Measurements from ENCODE around the gene KIF16B. TPM values are rescaled to one million over a fixed set of nuclear protein-coding genes. Genes with fewer than 3 reads are reported as not detected.

KIF16B gene
- total RNA-seq, 1 donor, result 13.4 TPM

GRCh38 chr20:16590041-16590633 lies 16.9 kb upstream of the KIF16B start:
- no peak overlapping the region for H3K4me3 ChIP-seq (ENCODE audit: low read depth, low read length)
- TF ChIP-seq, protein P1, sequence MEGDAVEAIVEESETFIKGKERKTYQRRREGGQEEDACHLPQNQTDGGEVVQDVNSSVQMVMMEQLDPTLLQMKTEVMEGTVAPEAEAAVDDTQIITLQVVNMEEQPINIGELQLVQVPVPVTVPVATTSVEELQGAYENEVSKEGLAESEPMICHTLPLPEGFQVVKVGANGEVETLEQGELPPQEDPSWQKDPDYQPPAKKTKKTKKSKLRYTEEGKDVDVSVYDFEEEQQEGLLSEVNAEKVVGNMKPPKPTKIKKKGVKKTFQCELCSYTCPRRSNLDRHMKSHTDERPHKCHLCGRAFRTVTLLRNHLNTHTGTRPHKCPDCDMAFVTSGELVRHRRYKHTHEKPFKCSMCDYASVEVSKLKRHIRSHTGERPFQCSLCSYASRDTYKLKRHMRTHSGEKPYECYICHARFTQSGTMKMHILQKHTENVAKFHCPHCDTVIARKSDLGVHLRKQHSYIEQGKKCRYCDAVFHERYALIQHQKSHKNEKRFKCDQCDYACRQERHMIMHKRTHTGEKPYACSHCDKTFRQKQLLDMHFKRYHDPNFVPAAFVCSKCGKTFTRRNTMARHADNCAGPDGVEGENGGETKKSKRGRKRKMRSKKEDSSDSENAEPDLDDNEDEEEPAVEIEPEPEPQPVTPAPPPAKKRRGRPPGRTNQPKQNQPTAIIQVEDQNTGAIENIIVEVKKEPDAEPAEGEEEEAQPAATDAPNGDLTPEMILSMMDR (IDR thresholded peaks at IDR 0.05; ENCODE audit: insufficient read depth, low read depth, low read length), result no peak
- no peak for DNase-seq (ENCODE audit: low read depth)

- DNase-seq (ENCODE audit: low read depth), result no peak
- TF ChIP-seq, protein P1 (IDR thresholded peaks at IDR 0.05; ENCODE audit: insufficient read depth, low read depth, low read length), result no peak
- no peak overlapping the region for H3K4me3 ChIP-seq (ENCODE audit: low read depth, low read length)
Measured at GRCh38 chr20:16589623-16590022, 16.4 kb upstream of the KIF16B start.

GRCh38 chr20:16588241-16588640 lies 15.0 kb upstream of the KIF16B start:
- TF ChIP-seq, protein P1 (IDR thresholded peaks at IDR 0.05; ENCODE audit: insufficient read depth, low read depth, low read length), result no peak
- no peak overlapping the region for H3K4me3 ChIP-seq (ENCODE audit: low read depth, low read length)
- no peak for DNase-seq (ENCODE audit: low read depth)

DNA sequence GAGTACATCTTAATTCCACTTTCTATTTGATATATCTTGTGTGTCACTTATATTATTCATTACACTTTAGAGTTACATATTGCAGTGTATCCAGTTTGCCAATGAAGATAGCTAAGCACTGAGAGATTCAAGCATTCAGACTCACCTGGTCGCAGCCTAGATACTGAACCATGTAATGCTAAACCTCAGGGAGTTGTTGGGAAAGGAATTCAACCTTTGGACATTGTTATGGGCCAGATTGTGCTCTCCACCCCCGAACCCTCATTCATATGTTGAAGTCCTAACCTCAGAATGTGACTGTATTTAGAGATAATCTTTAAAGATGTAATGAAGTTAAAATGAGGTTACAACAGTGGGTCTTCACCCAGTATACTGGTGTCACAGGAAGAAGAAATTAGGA lies 13.8 kb upstream of the KIF16B start:
- no peak overlapping the region for H3K4me3 ChIP-seq (ENCODE audit: low read depth, low read length)
- TF ChIP-seq, protein P1 (IDR thresholded peaks at IDR 0.05; ENCODE audit: insufficient read depth, low read depth, low read length), result no peak

GRCh38 chr20:16583474-16583873 lies 10.2 kb upstream of the KIF16B start:
- DNase-seq (ENCODE audit: low read depth), result no peak
- TF ChIP-seq, protein P1 (IDR thresholded peaks at IDR 0.05; ENCODE audit: insufficient read depth, low read depth, low read length), result no peak
- no peak overlapping the region for H3K4me3 ChIP-seq (ENCODE audit: low read depth, low read length)

More for the DNA sequence above, 13.8 kb upstream of the KIF16B start:
- DNase-seq (ENCODE audit: low read depth), result no peak

GRCh38 chr20:16581241-16581640 lies 8.0 kb upstream of the KIF16B start:
- no peak overlapping the region for H3K4me3 ChIP-seq (ENCODE audit: low read depth, low read length)
- no peak for DNase-seq (ENCODE audit: low read depth)
- TF ChIP-seq, protein P1 (IDR thresholded peaks at IDR 0.05; ENCODE audit: insufficient read depth, low read depth, low read length), result no peak

DNA sequence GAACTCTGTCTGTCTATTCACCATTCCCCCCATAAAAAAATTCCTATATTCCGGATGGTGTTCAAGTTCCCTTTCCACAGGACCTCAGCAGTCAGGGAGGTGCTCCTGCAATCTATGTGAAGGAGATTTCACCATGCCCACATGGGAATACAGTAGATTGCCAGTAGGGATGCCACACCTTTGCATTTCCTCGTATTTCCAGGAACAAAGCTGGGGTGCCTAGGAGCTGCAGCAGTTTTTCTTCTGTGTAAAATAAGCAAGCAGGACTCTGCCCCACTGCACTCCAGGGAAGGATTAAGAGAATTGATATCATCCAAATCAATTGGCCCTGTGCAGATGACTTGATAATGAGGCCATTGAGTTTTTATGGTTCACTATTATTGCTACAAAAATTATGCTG lies 7.4 kb upstream of the KIF16B start:
- no peak overlapping the region for H3K4me3 ChIP-seq (ENCODE audit: low read depth, low read length)
- TF ChIP-seq, protein P1 (IDR thresholded peaks at IDR 0.05; ENCODE audit: insufficient read depth, low read depth, low read length), result no peak
- no peak for DNase-seq (ENCODE audit: low read depth)
